ENCODE data around the gene NME7.
"Not testable (repeated sequence)": the region's sequence is repeated elsewhere in the genome, so short reads cannot be mapped to it uniquely, and the experiment has no call there.

NME7 gene

DNA sequence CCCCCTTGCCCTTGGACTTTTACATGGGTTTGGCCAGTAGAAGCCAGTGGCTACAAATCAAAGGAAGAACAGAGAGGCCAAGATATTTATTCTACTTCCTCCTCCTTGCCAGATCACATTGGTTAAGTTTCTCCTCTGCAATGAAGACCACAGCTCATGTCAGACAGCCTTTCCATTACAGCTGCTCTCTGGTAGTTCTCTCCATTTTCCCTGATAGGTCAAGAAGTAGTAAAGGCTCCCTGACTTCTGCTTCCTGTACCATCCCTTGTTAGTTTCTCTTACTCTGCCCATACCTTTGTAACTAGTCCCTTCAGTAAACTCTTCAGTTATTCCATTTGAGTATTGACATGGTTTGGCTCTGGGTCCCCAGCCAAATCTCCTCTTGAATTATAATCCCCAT lies 27.8 kb downstream of the NME7 start:
- no peak for DNase-seq

DNA sequence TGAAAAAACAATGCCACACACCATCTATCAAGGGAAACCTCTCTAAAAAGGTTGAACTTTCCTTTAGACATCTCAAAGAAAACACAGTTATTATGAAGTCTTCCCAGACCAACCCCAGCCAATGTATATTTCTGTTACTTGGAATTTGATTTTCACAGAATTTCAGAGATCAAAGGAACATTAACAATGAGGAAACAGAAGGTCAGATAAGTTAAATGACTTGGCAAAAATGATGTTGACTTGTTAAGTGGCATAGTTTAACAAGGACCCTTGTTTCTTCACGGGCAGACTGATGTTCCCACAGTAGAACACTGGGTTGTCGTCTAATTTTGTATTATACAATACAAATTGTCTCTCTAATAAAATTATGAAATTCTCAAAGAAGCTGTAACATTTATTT lies 29.0 kb downstream of the NME7 start:
- no peak for DNase-seq

DNA sequence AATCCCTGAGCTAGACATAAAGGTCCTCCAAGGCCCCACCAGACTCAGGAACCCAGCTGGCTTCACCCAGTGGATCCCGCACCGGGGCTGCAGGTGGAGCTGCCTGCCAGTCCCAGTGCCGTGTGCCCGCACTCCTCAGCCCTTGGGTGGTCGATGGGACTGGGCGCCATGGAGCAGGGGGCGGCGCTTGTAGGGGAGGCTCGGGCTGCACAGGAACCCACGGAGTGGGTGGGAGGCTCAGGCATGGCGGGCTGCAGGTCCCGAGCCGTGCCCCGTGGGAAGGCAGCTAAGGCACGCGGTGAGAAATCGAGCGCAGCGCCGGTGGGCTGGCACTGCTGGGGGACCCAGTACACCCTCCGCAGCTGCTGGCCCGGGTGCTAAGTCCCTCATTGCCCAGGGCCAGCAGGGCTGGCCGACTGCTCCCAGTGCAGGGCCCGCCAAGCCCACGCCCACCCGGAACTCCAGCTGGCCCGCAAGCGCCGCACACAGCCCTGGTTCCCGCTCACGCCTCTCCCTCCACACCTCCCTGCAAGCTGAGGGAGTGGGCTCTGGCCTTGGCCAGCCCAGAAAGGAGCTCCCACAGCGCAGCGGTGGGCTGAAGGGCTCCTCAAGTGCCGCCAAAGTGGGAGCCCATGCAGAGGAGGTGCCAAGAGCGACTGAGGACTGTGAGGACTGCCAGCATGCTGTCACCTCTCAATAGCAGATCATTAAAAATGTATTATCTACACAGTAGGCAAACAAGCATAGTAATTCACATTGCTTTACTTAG lies 30.5 kb downstream of the NME7 start:
- not testable (repeated sequence) for DNase-seq

DNA sequence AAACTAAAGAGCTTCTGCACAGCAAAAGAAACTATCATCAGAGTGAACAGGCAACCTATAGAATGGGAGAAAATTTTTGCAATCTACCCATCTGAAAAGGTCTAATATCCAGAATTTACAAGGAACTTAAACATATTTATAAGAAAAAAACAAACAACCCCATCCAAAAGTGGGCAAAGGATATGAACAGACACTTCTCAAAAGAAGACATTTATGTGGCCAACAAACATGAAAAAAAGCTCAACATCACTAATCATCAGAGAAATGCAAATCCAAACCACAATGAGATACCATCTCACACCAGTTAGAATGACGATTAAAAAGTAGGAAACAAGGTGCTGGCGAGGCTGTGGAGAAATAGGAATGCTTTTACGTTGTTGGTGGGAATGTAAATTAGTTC lies 32.9 kb downstream of the NME7 start:
- DNase-seq: not testable (repeated sequence)

DNA sequence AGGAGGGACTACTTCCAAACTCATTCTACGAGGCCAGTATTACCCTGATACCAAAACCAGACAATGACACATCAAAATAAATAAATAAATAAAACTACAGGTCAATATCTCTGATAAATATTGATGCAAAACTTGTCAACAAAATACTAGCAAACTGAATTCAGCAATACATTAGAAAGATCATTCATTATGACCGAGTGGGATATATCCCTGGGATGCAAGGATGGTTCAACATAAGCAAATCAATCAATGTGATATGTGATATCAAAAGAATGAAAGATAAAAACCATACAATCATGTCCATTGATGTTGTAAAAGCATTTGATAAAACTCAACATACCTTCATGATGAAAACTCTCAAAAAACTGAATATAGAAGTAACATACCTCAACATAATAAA lies 36.7 kb downstream of the NME7 start:
- no peak for DNase-seq

DNA sequence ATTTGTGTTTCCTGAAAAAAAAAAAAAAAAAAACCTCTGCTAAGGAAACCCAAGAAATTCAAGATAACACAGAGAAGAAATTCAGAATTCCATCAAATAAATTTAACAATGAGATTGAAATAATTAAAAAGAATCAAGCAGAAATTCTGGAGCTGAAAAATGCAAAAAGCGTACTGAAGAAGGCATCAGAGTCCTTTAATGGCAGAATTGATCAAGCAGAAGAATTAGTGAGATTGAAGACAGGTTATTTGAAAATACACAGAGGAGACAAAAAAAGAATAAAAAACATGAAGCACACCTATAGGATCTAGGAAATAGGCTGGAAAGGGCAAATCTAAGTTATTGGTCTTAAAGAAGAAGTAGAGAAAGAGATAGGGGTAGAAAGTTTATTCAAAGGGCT lies 38.2 kb downstream of the NME7 start:
- DNase-seq: no peak

DNA sequence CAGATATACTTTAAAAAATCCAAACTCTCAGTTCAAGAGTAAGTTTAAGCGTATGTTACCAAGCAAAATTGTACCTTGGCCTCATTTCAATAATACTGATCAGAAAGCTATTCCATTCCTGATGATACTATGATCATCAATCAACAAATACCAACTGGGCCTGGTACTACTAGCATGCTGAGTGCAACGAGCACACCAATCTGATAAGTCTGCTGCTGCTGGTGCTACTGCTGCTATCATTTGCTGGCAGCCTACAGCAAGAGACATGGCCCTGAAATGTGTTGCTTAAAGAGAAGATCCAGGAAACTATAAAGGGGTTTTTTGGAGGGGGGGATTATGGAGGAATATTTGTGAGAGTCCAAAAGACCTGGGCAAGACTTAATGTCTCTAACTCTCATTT lies 39.7 kb downstream of the NME7 start:
- DNase-seq: no peak

DNA sequence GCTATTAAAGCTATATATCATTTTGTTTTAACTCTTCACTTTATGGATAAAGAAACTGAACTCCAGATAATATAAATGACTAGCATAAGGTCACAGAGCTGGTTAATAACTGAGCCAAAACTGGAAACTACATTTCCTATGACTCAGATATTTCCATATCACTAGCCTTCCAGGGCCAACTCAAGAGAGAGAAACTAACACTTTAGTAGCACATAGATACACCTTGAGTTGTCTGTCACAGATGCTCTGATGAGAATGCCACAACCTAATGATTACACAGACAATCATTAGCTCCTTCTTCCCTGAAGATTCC lies 40.7 kb downstream of the NME7 start:
- DNase-seq: no peak

DNA sequence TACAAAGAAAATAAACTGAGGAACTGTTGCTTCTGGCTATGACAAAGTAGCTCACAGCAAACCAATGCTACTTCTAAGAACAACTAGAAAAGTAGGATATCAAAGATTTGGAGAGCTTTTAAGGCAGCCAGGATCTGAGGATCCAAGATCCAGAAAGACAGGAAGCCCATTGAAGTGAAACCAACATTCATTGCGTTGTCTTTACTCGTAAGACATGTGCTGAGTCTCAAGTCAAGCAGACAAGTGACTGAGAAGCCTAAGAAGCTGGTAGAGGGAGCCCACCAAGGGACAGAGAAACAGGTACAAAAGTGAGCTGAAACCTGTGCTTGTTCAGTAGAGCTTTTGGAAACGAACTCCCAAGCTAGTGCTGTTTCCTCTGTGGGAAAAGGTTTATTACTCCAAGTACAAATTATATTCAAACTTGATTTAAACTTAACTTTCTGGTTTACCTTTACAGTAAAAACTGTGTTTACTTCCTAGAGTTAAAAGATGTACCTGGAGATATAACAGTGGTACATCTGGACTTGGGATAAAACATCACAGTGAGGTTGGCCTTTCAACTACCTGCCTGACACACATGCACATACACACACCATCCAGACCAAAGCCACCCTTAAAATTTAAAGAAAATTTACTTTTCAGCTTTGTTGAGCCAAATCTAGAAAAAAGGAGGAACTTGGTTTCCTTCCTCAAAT lies 41.2 kb downstream of the NME7 start:
- DNase-seq: no peak

DNA sequence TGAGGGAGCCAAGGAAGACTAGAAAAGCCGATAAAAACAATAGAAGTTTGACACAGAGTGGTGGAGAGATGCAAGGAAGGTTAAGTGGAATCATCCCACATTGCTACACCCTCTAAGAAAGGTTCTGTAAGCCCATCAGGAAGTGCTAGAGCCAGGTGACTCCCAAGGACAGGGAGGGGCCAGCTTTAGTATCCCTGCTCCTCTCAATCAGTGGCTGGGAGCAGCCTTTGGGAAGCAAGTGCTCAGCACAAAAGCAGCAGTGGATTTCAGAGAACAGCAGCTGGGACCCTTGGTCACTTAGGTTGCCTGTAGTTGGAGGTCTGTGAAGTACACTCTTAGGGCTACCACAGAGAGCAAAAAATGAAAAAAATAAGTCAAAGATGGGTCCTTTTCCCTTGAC lies 42.5 kb downstream of the NME7 start:
- no peak for DNase-seq

DNA sequence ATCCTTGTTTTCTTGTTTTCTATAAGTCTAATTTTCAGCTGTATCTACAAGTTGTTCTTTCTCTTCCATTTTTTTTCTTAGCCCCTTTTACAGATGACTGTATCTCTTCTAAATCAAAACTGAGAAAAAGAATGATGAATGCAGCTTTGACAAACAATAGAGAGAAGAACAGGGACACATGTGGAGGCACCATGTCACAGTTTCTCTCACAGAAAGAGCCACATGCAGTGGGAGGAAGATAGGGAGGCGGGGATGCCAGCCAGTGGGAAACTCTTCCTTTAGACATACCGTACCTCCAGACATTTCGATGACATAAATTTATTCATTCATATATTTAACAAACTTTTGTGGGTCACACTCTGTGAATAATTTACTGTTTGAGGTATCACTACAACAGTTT lies 45.5 kb downstream of the NME7 start:
- DNase-seq: no peak

DNA sequence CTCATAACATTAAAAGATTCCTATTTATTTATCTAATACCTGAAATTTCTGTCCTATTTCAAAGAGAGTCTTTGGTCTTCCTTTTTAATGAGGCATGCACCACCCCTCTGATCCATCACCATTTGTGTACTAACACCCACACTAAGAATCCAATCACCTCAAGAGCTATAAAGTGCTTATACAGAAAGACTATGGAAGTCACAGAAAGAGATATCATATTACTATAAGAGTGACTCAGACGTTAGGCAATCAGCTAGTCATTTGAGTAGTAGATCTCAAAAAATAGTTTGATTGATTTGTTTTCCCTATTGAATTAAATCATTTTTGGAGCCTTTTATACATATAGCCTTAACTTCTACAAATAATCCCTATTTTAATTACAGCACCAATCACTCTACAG lies 46.1 kb downstream of the NME7 start:
- no peak for DNase-seq

DNA sequence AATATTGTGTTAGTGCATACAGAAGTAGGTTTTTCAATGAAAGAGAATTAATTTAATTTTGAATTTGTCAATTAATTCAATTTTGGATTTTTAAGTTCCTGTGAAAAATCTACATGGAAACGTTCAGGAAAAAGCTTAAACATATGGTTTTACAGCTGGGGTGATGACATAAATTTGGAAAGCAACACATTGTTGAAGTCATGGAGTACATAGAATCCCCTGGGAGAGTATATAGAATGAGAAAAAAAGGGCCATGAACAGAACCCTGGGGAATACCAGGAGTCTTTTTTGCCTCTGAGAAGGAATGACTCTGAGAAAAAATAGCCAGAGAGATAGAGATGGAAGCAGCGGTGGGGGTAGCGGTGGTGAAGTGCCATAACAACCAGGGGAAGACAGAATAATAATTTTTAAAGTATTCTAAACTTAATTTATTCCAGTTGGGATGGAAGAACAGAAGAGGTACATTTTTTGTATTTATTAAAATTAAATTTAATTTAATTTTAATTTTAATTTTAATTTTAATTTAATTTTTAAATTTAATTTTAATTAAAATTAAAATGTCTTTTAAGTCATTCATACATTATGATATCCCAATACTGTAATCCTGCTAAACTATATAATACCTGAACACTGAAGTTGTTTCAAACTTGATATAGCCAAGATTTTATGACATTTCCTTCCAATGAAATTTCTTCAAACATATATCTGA lies 48.9 kb downstream of the NME7 start:
- DNase-seq: no peak

DNA sequence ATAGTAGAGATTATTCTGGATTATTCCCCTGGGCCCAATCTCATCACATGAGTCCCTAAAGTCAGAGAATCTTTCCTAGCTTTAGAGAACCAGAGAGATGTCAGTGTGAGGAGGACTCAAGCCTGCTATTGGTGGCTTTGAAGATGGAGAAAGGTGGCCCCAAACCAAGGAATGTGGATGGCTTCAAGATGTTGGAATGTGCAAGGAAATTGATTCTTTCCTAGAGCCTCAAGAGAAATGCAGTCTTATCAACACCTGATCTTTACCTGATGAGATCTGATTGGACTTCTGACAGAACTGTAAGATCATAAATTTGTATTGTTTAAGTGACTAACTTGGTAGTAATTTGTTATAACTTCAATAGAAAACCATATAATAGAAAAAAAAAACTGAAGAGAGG lies 51.0 kb downstream of the NME7 start:
- DNase-seq: no peak

DNA sequence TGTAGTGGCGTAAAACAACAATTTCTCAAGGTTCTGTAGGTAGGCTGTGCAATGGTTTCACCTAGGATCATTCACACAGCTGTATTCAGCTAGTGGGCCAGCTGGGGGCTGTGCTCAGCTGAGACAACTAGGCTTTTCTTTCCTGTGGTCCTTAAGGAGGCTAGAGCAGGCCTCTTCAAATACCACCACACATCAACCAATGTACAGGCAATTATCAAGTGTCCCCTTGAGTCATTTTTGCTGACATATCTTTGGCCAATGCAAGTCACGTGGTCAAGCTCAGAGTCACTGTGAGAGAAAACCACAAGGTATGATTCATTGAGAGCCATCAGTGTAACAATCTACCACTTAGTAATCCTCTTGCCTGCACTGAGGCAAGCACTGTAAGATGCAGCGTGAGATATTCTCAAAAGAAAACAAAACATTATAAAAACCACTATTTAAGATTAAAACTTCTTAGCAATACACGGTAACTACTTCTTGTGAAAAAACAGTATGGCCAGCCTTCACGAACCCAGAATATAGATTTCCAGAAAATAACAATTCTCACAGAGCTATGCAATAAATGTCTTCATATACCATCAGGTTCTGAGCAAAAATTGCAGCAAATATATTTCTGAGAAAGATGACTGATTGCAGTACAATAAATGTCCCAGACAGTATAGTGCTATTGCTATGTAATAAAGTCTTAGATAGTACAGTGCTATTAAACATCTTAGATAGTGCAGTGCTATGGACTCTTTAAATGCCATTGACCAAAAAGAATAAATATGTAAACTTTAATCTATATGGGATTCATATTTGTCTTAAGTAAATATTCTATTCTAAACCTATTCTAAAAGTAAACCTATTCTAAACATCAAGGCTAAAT lies 55.3 kb downstream of the NME7 start:
- DNase-seq: peak; percentile 28

DNA sequence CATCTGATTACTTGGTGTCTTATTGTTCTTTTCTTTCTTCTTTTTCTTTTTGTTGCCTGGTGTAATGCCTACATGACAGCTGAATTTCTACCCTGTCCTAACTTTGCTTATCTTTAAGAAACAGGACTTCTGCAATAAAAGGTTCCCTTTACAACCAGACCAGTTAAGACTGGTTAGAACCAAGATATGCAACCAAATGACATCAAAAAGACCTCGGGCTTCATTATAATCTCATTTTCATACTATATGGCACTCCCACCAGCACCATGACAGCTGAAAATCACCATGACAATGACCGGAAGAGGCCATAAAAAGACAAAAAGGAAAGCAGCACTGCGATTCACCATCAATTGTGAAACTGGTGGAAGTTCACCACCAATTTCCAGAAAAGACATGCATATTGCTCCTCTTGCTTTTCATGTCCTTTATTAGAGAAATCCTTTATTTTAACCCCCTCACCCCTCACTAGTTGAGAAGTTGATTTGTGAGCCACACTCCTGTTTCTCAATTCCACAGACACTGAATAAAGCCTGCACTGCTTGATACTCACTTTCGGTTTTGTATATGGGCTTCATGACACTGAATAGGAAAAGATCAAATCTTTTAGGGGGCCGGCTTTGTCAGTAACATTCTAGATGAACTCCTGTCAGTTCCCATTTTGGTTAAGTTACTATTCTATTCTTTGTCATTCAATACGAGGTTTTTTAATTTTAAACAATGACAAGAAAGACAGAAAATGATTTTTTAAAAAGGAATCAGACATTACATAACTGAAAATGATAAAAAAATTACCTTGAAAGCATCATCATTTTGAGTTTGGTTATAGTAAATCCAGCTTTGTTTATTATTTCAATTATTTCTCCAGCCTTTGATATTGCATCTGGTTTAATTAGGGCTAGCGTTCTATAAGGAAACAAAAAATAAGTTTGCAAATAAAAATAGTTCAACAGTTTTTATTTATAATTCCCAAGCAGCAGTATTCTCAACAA lies 58.1 kb downstream of the NME7 start:
- DNase-seq: no peak

DNA sequence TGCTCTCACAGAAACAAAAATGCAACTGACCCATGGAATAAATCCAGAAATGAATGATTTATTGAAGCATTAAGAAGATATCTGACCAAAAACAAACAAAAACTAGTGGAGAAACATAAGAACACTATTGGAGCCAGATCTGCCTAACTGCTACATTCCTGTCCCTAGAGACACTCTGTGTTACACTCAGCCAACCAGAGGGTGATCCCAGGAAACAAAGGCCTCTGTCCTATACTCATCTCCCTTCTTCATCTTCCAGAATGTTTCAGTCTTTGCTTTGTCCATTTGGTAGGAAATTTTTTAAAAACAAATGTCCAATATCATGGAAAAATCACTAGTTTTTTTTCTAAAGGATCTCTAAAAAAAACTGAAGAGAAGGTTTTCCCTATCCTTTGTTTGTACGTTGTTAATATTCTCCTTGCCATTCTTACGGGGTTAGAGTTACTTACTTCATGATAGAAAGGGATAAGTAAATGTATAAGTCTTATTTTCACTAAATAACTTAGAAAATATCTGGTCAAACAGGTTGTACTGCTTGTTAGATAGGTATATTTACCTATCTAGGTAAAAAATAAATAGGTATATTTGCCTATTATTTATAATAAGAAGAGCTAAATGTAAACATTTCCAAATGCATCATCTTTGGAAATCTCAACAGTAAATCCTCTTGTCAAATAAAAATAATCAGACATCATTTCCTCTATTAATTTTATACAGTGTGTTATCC lies 59.1 kb downstream of the NME7 start:
- DNase-seq: no peak

DNA sequence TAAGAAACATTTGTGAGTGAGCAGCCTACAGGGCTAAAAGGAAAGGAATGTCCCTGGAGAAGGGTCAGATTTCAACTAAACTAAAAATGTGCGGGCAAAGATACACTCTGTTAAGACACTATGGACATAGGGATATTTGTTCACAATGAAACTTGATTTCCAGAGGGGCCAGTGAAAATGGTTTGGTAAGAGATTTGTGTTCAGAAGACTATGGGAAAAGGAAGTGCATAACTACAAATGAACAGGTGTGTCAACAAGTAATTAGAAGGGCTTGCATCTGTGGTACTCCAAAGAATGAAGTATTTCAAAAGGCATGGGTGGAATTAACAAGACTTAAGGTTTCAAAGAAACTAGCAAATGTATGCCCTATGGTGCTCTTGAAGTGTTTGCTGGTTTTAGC lies 60.4 kb downstream of the NME7 start:
- DNase-seq: no peak

DNA sequence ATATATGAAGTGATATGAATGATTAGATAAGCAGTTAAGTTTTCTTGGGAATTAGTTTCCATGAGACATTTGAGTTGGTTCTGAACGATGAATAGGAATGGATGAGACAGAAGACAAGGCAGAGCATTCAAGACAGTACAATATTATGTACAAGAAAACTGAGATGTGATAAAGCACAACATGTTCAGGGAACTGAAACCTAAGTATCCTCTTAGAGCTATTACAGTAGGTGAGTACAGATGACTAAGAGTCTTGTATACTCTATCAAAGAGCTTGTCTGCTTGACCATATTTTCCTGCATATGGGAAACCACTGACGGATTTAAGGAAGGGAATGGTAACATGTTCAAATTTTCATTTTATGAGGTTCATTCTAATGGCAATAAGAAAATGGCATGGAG lies 61.6 kb downstream of the NME7 start:
- no peak for DNase-seq

DNA sequence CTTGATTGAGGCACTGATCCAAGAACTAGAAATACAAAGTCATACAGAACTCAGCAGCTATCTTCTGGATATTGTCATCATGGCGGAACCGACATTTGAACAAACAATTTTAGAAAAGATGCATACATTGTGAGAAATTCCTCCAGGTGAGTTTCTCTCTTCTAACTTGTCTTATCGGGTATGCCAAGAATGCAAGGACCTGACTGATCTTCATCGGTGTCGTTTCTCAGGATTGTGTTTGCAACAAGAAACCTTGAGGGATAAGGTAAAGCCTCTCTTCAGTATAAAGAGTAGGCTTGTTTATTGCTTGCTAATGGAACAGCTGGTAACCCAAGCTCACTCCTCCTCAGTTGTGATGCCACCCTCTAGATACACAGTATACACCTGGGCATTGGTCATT lies 62.2 kb downstream of the NME7 start:
- DNase-seq: no peak

DNA sequence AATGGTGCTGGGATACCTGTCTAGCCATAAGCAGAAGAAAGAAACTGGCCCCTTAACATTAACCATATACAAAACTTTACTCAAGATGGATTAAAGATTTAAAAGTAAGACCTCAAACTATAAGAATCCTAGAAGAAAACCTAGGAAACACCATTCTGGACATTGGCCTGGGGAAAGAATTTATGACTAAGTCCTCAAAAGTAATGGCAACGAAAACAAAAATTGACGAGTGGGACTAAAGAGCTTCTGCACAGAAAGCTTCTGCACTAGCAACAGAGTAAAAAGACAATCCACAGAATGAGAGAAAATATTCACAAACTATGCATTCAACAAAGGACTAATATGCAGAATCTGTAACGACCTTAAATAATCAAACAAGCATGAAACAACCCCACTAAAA lies 66.7 kb downstream of the NME7 start:
- no peak for DNase-seq
